ENCODE results near the gene TSSK2. TPM values are rescaled to one million over a fixed set of nuclear protein-coding genes. Genes with fewer than 3 reads are reported as not detected.

Gene TSSK2
- total and polyA plus RNA-seq, 2 experiments from 2014 or later: not detected

GRCh38 chr22:19103880-19104821 lies 27.0 kb upstream of the TSSK2 start (continued):
- TF ChIP-seq REST (IDR thresholded peaks at IDR 0.05; ENCODE audit: unreplicated experiment) (no peak), CTCF (conservative IDR thresholded peaks at IDR 0.05; ENCODE audit: low read depth in 2 of 2) (no peak), NANOG (IDR thresholded peaks at IDR 0.05; ENCODE audit: borderline replicate concordance) (no peak), ZNF331 (CRISPR knock-in tag; IDR thresholded peaks at IDR 0.05; ENCODE audit: low read depth) (no peak), CREB1 (CRISPR knock-in tag; IDR thresholded peaks at IDR 0.05; ENCODE audit: low read depth) (no peak), EZH2 (IDR thresholded peaks at IDR 0.05; ENCODE audit: low read depth, unreplicated experiment) (no peak), ETS1 (IDR thresholded peaks at IDR 0.05) (no peak)

GRCh38 chr22:19105456-19105855 lies 25.7 kb upstream of the TSSK2 start:
- TF ChIP-seq EZH2 (IDR thresholded peaks at IDR 0.05; ENCODE audit: low read depth, unreplicated experiment) (no peak), JUNB (IDR thresholded peaks at IDR 0.05; ENCODE audit: unreplicated experiment) (no peak), ZNF331 (CRISPR knock-in tag; IDR thresholded peaks at IDR 0.05; ENCODE audit: low read depth) (no peak)
- no peaks in the 10 kb centered on the region for H3F3A ChIP-seq (replicated peaks; ENCODE audit: low read depth)
- no peak overlapping the region for H3K4me2 ChIP-seq
- H3K27me3 Mint-ChIP-seq (ENCODE audit: insufficient read depth, low read depth, poor library complexity): peaks cover 3% of the 10 kb centered on the region
- peaks cover 17% of the 10 kb centered on the region for H3K4me1 Mint-ChIP-seq
- no peaks in the 10 kb centered on the region for H3K36me3 Mint-ChIP-seq (ENCODE audit: low read depth)
- no peaks in the 10 kb centered on the region for H3K36me3 ChIP-seq (ENCODE audit: insufficient read depth)
- H2AFZ ChIP-seq: no peak overlapping the region
- H3K4me3 ChIP-seq: no peak overlapping the region
- 0 out of 2 replicates have a peak overlapping the region, but pooled peaks have one; percentile 30 for H3K27ac Mint-ChIP-seq
- no peaks in the 10 kb centered on the region for H3K9me2 ChIP-seq (ENCODE audit: insufficient read depth)
- DNase-seq (ENCODE audit: low spot score) (no peak), ATAC-seq (no peak)
- peaks cover 72% of the 10 kb centered on the region for H4K20me1 ChIP-seq (replicated peaks; ENCODE audit: insufficient read depth)
- peaks cover 100% of the 10 kb centered on the region for H3K79me2 ChIP-seq (replicated peaks; ENCODE audit: insufficient read depth)
- no peak overlapping the region for H3K4me3 Mint-ChIP-seq
- no peaks in the 10 kb centered on the region for H3K9me3 Mint-ChIP-seq
- peaks cover 14% of the 10 kb centered on the region for H3K4me1 ChIP-seq (ENCODE audit: insufficient read depth)
- no peaks in the 10 kb centered on the region for H3K27me3 ChIP-seq (ENCODE audit: insufficient read depth)
- no peak overlapping the region for H3K27ac ChIP-seq (ENCODE audit: low read depth)

Data from GM23338 (cell line).